Activated T-cell treated with anti-CD3 and anti-CD28 coated beads, Interleukin-2, amount 50 U/mL, for 72 hours (primary cell): ENCODE data around the gene ARSJ. TPM values are rescaled to one million over a fixed set of nuclear protein-coding genes. Genes with fewer than 3 reads are reported as not detected.
A peak's percentile ranks its signal among the peaks of the same experiment; 100 is the strongest.

Experiments
- ATAC-seq, 2 donors: fragments of 150-1000 bp; cut with Tn5 transposase; replicated peaks in 1 of 2; 2 replicates each; pipeline ENCODE4 v1.10.0; 2021; ENCODE audit warnings: moderate library complexity in 2 of 2, mild to moderate bottlenecking in 1 of 2
- DNase-seq, 2 donors: peaks; one replicate each; pipeline ENCODE4 v3.0.0; 2021 to 2022; ENCODE audit warnings: mixed read lengths in 1 of 2
- H3K27ac Mint-ChIP-seq: one replicate; pipeline ENCODE4 v1.8.0; 2022; ENCODE audit warnings: mild to moderate bottlenecking, moderate library complexity, mixed read lengths
- H3K27me3 Mint-ChIP-seq: one replicate; pipeline ENCODE4 v1.8.0; 2022; ENCODE audit warnings: low read depth, mixed read lengths
- H3K36me3 Mint-ChIP-seq, 2 donors: one replicate each; pipeline ENCODE4 v1.8.0; 2022; ENCODE audit warnings: mixed read lengths in 2 of 2, mild to moderate bottlenecking in 1 of 2; ENCODE audit not compliant: insufficient read depth in 2 of 2
- H3K4me1 Mint-ChIP-seq: one replicate; pipeline ENCODE4 v1.8.0; 2022; ENCODE audit warnings: low read depth, mixed read lengths
- H3K4me3 Mint-ChIP-seq, 2 donors: one replicate each; pipeline ENCODE4 v1.8.0; 2022; ENCODE audit warnings: mild to moderate bottlenecking in 2 of 2, mixed read lengths in 2 of 2, moderate library complexity in 2 of 2
- H3K9me3 Mint-ChIP-seq, 2 donors: one replicate each; pipeline ENCODE4 v1.8.0; 2022; ENCODE audit warnings: mixed read lengths in 2 of 2
- total RNA-seq, 2 donors: library from RNA; stranded (reverse); gene quantifications; one replicate each; pipeline ENCODE4 v1.2.3, GENCODE V29; 2022

Gene ARSJ
- total RNA-seq, 2 donors from 2014 or later: not detected

DNA sequence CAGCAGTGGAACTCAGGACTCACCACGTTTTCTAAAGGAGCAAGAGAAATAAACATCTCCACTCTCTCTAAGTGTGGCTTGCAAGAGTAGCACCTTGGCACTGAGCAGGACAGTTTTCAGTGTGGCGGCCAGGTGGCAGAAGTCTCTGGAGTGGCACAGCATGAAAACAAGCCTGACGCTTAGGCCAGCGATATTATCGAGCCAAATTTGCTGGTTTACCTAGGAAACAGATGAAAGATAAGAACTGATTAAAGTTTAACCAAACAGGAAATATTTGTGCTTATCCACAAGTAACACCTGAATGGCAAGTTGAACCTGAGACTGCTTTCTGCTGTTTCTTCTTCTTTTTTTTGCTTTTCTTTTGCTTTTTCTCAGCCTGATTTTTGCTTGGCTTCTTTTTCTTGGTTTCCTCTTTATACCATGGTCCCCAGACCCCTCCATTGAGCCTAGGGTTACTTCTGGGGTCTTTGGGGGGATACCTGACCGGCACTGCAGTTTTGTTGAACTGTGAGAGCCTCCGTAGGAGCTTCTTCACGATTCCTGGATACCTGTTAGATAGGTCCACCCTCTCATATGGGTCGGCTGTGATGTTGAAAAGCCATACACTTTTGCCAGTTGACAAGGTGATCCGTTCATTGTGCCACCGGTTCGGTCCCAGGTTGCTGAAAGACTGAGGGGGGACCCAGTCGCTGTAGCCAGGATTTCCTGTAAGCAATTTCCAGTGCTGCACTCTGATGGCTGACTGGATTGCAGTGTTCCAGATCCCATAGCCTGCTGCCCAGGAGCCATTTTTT lies 77.3 kb downstream of the ARSJ start:
- peak overlapping the region; percentile 88 for H3K4me3 Mint-ChIP-seq
- no peaks in the 10 kb centered on the region for H3K27me3 Mint-ChIP-seq
- peak; percentile 89 to 94 for ATAC-seq
- peaks cover 0 to 2% of the 10 kb centered on the region in 2 donors for H3K9me3 Mint-ChIP-seq
- H3K4me1 Mint-ChIP-seq: peaks cover 49% of the 10 kb centered on the region
- H3K27ac Mint-ChIP-seq: peak overlapping the region; percentile 90
- peak; percentile 57 to 58 for DNase-seq
- no peaks in the 10 kb centered on the region for H3K36me3 Mint-ChIP-seq

- Mint-ChIP-seq H3K36me3 (no peaks in the 10 kb centered on the region), H3K4me3 (peak overlapping the region; percentile 51 to 54), H3K9me3 (peaks cover 0 to 2% of the 10 kb centered on the region in 2 donors), H3K27me3 (no peaks in the 10 kb centered on the region), H3K4me1 (peaks cover 38% of the 10 kb centered on the region), H3K27ac (peak overlapping the region; percentile 96)
- peak in 1 of 2 donors; percentile 2 for DNase-seq
- peak; percentile 66 to 71 for ATAC-seq
Measured at GRCh38 chr4:113899271-113900070, 80.0 kb downstream of the ARSJ start.

DNA sequence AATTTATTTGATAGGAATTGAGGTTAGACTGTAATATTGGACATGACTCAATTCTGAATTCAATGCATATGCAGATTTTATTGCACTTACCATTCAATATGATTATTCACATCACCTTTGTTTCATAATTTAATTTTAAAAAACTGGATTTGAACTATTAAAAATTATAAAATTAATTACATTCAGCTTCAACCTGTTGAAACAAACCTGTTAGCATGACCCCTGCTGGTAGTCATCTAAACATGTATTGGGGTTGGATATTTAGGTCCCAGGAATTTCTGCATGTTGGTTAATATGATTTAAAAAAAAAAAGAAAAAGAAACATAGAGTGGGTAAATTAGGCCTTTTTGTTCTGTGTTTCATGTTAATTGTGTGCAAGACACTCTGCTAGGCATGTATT lies 85.9 kb downstream of the ARSJ start:
- no peaks in the 10 kb centered on the region for H3K4me1 Mint-ChIP-seq
- DNase-seq: no peak
- no peak for ATAC-seq
- H3K4me3 Mint-ChIP-seq: no peak overlapping the region
- no peak overlapping the region for H3K27ac Mint-ChIP-seq
- no peaks in the 10 kb centered on the region for H3K9me3 Mint-ChIP-seq
- H3K36me3 Mint-ChIP-seq: peaks cover 0 to 7% of the 10 kb centered on the region in 2 donors
- no peaks in the 10 kb centered on the region for H3K27me3 Mint-ChIP-seq

DNA sequence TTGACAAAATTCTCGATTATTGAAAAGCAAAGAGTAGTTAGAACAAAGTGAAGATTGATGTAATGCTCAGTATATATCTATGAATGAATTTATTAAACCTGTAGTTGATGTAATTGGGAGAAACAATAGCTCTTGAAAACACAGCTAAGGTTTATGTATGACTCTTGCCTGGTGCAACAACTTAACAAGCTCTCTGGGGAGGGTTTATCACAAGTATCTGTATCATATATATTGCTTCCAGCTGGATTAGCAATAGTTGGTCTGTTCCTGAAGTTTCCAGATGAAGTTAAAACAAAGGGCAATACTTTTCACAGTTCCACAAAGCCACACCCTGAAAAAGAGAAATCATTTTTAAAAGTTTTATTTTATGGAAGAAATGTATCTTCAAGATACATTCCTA lies 91.4 kb downstream of the ARSJ start:
- H3K4me1 Mint-ChIP-seq: no peaks in the 10 kb centered on the region
- DNase-seq: no peak
- no peaks in the 10 kb centered on the region for H3K27me3 Mint-ChIP-seq
- no peak overlapping the region for H3K27ac Mint-ChIP-seq
- ATAC-seq: no peak
- H3K4me3 Mint-ChIP-seq: no peak overlapping the region
- H3K36me3 Mint-ChIP-seq: peaks cover 0 to 7% of the 10 kb centered on the region in 2 donors
- peaks cover 1 to 2% of the 10 kb centered on the region in 2 donors for H3K9me3 Mint-ChIP-seq

- Mint-ChIP-seq H3K4me3 (no peak overlapping the region), H3K9me3 (peaks cover 1 to 2% of the 10 kb centered on the region in 2 donors), H3K27me3 (no peaks in the 10 kb centered on the region), H3K36me3 (peaks cover 0 to 7% of the 10 kb centered on the region in 2 donors), H3K4me1 (peaks cover 6% of the 10 kb centered on the region), H3K27ac (no peak overlapping the region)
- no peak for DNase-seq
- ATAC-seq: no peak
Measured at GRCh38 chr4:113885291-113885690, 94.2 kb downstream of the ARSJ start.

- no peak for ATAC-seq
- H3K4me3 Mint-ChIP-seq: no peak overlapping the region
- H3K9me3 Mint-ChIP-seq: peaks cover 1 to 2% of the 10 kb centered on the region in 2 donors
- DNase-seq: no peak
- no peaks in the 10 kb centered on the region for H3K27me3 Mint-ChIP-seq
- no peak overlapping the region for H3K27ac Mint-ChIP-seq
- H3K36me3 Mint-ChIP-seq: peaks cover 0 to 7% of the 10 kb centered on the region in 2 donors
- peaks cover 6% of the 10 kb centered on the region for H3K4me1 Mint-ChIP-seq
Measured at GRCh38 chr4:113884655-113885054, 94.8 kb downstream of the ARSJ start.

DNA sequence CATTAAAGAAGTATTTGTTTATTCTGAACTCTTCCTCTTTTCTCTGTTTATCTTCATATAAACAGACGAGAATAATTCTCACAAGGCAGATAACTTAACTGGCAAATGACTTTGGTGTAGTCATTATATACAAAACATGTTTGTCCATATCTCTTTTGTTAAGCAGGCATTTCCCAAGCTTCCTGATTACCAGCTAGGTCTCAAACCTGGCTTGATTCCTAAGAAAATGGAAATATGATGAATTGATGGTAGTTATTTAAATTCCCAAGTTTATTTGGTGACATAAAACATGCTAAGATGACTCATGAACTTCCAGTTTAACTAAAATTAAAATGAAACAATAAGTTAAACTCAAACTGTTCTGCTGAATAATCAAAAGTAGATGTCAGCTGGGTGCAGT lies 96.8 kb downstream of the ARSJ start:
- H3K27me3 Mint-ChIP-seq: no peaks in the 10 kb centered on the region
- no peak overlapping the region for H3K27ac Mint-ChIP-seq
- DNase-seq: no peak

GRCh38 chr4:113881256-113881655 lies 98.2 kb downstream of the ARSJ start:
- Mint-ChIP-seq H3K27ac (no peak overlapping the region), H3K4me1 (peaks cover 6% of the 10 kb centered on the region), H3K4me3 (no peak overlapping the region), H3K36me3 (no peaks in the 10 kb centered on the region), H3K9me3 (peaks cover 1 to 2% of the 10 kb centered on the region in 2 donors), H3K27me3 (no peaks in the 10 kb centered on the region)
- no peak for DNase-seq
- no peak for ATAC-seq

More for the DNA sequence above, 96.8 kb downstream of the ARSJ start:
- Mint-ChIP-seq H3K36me3 (no peaks in the 10 kb centered on the region), H3K9me3 (peaks cover 1 to 2% of the 10 kb centered on the region in 2 donors), H3K4me1 (peaks cover 6% of the 10 kb centered on the region), H3K4me3 (no peak overlapping the region)
- ATAC-seq: no peak

DNA sequence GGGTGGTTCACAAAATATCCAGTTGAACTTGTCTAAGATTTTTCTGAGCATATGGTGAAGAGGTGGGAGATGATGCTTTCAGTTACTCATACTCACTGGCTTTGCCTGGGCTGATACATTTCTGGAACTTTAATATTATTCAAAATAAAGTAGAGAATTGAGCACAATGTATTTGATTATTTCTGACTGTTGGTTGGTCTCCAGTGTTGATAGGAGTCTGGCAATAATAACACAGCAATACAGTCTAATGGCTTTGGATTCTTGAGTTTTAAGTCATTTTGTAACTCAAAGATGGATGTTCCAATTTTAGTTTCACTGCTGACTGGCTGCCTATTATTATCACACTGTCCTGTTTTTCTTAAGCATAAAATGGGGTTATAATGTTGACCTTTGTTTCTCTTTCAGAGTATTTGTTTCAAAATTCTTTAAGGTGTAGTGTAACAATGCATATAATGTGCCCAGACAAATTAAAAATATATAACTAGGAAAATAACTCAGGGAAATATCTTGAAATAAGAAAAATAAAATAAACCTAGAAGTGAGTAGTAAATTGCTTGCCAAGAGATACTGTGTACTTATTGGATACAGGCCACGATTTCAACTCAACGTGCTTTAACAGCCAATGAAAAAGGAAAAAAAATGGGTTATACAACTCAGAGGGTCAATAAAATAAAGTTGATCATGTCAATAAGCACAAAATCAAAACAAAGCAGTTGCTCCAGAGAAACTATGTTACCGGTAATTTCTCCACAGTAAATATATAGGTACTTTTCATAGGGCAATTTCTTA lies 99.0 kb downstream of the ARSJ start:
- Mint-ChIP-seq H3K4me3 (no peak overlapping the region), H3K36me3 (no peaks in the 10 kb centered on the region), H3K27me3 (no peaks in the 10 kb centered on the region), H3K9me3 (peaks cover 1 to 2% of the 10 kb centered on the region in 2 donors), H3K4me1 (peaks cover 6% of the 10 kb centered on the region), H3K27ac (no peak overlapping the region)
- no peak for DNase-seq
- no peak for ATAC-seq

DNA sequence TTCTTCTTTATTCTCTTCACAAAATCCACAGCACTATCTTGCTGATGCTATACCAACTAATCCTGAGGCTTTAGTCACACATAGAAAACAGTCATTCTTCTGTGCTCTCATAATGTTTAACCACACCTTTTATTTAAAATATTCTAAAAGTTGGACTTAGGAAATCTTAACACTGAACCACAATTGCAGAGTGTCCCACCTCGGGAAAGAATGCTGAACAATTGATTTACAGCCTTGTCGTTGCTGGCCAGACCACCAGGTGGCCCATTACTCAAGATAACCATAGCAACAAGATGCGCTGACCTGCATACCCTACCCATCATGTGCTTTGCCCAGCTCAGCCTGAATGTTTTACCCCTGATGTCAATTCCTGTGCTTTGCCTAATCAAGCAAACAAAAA lies 100.8 kb downstream of the ARSJ start:
- Mint-ChIP-seq H3K4me3 (no peak overlapping the region), H3K9me3 (no peaks in the 10 kb centered on the region), H3K27ac (no peak overlapping the region), H3K4me1 (peaks cover 6% of the 10 kb centered on the region), H3K36me3 (no peaks in the 10 kb centered on the region), H3K27me3 (no peaks in the 10 kb centered on the region)
- ATAC-seq (no peak), DNase-seq (no peak)

- Mint-ChIP-seq H3K27me3 (no peaks in the 10 kb centered on the region), H3K4me3 (no peak overlapping the region), H3K27ac (no peak overlapping the region), H3K4me1 (peaks cover 21% of the 10 kb centered on the region), H3K36me3 (peaks cover 9 to 11% of the 10 kb centered on the region in 2 donors), H3K9me3 (peaks cover 4 to 6% of the 10 kb centered on the region in 2 donors)
- ATAC-seq (no peak), DNase-seq (no peak)
Measured at GRCh38 chr4:113874480-113874879, 105.0 kb downstream of the ARSJ start.

DNA sequence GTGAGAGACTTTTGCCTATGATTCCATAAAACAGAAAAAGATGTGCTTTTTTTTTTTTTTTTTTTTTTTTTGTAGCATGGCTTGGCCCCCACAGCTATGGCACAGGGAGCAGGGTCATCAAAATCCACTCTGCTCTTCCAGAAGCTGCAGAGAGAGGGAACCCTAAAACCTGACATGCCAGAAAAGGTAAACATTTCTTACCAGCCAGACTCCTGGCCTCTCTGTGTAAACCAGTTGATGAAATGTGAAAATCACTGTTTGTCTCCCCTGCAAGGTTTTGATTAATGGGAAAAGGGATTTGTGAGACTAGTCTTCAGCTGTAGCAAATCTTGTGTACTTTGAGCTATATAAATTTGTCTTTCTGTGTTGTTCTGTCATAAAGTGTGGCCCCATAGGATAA lies 105.9 kb downstream of the ARSJ start:
- Mint-ChIP-seq H3K4me1 (peaks cover 21% of the 10 kb centered on the region), H3K27me3 (no peaks in the 10 kb centered on the region), H3K27ac (no peak overlapping the region), H3K4me3 (no peak overlapping the region), H3K36me3 (peaks cover 9 to 13% of the 10 kb centered on the region in 2 donors), H3K9me3 (peaks cover 4 to 6% of the 10 kb centered on the region in 2 donors)
- DNase-seq (no peak), ATAC-seq (no peak)
